Stimulated activated CD4-positive, alpha-beta T cell treated with anti-CD3 and anti-CD28 coated beads, TNF-alpha, amount 100 ng/mL, for 24 hours (primary cell): ENCODE measurements around the gene NFE2L1.
A peak's percentile ranks its signal among the peaks of the same experiment; 100 is the strongest.
"Not testable (repeated sequence)": the region's sequence is repeated elsewhere in the genome, so short reads cannot be mapped to it uniquely, and the experiment has no call there.

Experiments
- DNase-seq, 3 experiments: peaks; one replicate each; pipeline ENCODE4 v3.0.0-alpha.2; 2020; ENCODE audit warnings: low read depth in 3 of 3

NFE2L1 gene

DNA sequence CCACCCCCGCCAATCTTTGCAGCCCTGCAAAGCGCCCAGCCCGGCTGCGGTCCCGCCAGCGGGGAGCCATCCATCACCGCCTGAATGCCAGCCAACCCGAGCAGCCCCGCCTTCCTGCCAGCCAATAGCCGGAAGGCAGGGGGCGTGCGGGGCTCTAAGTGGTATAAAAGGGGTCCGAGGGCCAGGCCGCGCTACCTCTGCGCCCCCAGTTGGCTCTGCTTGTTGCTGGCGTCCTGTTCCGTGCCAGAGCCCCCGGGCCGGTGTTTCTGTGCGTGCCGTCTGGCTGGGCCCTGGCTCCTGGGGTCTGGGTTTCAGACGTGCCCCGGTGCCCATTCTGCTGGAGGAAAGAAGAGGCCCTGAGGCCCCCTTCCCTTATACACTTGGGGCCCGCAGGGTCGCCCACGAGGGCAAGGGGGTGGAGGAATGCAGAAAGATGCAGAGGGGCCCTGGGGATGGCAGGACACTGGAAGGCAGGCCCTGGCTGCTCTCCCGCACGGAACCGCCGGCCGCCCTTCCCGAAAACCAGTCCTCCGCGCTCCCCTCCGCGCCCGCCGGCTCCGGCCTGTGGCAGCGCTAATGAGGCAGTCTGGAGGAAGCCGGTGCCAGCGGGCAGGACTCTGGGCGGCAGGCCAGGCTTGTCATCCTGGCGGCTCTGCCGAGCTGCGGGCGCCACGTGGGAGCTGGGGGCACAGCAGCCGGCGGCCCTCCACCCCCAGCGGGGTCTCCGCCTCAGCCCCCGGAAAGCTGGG lies 24.6 kb upstream of the NFE2L1 start:
- no peak for DNase-seq

DNA sequence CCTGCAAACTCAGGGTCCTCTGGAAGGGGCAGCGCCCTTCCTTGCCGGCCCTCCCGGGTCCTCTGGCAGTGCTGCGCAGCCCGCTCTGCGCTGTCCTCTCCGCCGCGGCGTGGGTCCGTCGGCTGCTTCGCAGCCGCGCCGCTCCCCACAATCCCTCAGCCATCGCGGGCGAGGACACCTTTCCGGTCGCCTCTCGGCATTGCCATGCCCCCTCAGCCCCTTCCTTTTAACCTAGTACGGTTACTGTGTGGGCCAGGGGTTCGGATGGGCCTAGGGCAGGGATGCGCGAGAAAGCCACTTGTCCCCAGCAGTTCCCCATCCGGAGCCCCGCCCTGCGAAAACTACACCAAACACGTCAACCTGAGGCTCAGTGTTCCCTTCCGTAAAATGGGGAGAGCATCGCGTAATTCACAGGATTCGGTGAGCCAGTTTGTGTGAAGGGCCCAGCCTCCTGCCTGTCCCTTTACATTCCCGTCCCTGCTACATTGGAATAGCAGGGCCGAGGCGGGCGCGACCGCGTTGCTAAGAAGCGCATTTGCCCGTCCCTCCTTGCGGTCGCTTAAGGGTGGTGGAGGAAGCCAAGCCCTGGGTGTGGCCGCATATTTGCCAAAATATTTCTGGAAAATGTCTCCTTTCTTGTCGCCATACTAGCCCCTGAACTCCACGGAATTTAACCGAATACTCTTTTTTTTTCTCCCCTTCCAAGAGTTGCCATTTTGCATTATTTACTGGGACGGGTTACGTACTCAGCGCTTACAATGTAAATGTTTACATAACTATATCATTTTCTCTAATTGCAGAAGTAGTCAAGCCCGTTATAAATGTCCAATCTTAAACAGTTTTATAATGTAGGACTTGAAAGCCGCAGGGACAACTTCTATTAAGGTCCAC lies 23.8 kb upstream of the NFE2L1 start:
- no peak for DNase-seq

DNA sequence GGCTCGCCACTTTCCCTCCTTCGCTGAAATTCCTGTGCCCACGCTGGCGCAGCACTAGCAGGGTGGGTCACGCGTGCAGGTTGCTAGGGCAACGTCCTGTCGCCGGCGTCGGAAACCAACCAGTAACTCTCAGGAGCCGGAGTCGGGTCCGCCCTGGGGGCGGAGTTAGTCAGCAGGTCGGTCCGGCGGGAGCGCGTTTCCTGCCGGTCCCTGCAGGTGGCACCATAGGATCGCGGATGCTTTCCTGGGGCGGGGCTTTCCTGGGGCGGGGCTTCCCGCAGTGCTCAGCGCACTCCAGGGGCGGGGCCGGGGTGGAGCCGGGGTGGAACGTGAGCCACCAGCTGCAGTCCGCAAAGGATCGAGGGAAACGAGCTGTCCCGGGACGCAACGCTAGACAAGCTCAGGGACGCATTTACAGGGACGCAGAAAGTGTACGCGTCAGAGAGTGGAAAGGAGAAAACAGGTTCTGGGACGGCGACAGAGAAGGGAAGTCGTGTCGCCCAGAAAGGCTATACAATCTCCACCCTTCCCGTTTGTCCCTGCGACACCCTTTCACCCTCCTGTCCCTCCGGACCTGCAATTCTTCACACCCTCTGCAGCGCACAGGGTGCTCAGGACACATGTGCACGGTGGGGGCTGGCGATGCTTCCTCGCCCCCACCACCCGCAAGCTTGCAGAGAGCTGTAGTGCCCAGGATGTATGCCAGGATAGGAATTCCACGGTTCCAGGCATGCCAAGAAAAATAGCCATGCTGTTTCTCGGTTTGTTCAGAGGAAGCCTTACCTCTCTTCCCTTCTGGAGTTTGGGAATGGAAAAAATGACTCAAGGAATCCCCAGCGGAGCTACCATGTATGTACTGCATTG lies 22.9 kb upstream of the NFE2L1 start:
- DNase-seq, result peak; percentile 95 to 97 (median 95)

DNA sequence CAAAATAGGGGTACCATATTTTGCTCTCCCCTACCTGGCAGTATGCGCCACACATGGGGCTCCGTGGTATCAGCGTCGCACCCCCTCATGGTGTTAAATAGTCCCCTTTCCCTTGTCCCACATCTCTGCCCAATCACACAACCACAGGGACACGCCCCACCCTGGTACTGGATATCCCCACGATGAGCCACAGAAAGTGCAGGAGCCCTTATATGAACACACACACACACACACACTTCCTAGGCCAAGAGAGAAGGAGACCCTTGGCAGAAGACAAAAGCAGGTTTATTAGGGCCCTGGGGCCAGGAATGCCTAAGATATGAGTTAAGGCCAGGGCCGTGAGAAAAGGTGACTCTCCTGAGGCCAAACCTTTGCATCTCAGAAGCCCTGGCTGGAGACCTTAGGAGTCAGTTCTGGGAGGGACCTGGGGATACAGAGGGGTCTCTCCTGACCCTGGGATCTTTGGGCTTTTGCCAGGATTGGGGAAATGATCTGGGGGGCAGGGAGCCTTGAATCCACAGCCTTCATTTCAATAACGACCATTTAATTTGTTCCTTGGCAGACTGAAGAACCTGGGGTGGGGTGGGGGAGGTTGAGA lies 22.2 kb upstream of the NFE2L1 start:
- no peak for DNase-seq

DNA sequence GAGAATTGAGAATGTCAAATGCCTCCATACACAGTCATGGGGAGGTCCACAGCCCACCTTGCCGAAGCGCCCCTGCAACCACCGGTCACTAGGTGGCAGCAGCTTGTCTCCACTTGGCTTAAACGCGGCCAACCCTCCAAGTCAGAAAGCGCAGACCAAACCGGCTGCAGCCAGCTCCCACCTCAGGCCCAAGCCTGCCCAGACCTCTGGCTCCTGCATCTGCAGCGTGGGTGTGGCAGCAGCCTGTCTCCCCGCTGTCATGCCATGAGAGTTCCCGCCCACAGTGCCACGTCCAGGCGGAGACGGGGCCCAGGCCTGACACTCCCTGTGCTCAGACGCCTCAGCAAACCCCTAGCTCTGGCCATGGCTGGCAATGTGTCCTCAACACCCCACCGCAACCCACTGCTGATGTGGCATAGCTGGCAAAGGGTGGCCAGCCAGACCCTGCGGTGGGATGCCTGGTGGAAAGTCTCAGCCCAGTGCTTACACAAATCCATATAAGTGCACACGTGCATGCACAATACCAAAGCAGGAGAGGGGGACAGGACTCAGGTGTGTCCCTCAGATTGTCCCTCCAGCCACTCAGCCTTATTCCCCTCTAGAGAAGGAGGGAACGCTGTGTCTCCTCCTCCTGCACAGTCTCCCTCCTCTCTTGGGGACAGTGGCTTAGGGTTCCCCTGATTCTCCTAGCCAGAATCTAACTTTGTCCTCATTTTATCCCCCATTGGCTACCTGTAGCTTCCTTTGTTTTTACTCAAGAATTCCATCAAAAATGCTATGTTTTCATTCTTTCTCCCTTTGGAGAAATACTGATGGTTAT lies 21.4 kb upstream of the NFE2L1 start:
- DNase-seq, result peak in 2 of 3 experiments; percentile 57 to 72

DNA sequence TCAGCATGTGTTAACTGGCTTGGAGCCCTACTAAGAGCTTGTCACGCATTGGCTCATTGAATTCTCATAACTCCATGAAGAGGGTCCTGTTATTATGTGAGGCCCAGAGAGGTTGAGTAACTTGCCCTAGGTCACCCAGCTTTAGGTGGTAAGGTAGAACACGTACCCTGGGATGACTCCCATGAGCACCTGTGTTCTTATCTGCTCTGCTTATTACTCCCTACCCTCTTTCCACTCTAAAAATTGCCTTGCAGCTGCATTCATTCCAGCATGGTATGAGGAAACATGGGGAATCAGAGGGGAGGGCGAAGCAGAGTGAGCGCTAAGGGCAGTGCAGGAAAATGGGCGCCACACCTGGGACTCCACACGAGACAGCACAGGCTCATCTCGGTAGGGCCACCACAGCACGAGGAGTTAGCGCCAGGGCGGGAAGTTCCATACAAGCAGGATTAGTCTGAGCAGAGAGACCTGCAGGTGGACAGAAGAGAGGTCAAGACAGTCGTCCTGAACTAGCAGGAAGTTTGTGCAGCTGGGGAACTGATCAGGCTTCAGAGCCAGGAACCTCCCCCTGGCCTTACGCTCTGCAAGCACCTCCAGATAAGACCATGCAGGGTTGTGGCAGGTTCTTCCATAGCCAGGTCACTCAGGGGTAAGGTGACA lies 20.7 kb upstream of the NFE2L1 start:
- no peak for DNase-seq

DNA sequence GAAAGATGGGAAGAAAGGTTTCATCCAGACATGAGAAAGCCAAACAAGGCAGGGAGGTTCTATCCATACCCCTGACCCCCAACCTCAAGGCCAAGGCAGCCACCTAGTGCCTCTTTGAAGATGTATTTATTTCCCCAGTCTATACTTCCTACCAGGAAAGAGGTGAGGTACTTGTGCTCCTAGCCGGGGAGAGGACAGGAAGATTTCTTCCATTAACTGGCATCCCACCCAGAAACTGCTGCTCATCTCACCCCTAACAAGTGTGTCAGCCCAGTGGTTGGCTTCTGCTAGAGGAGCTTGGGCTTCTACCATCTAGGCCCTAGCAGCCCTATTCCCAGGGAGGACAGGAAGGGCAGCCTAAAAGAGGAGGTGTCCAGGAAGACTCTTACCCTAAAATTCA lies 19.4 kb upstream of the NFE2L1 start:
- DNase-seq, result no peak

DNA sequence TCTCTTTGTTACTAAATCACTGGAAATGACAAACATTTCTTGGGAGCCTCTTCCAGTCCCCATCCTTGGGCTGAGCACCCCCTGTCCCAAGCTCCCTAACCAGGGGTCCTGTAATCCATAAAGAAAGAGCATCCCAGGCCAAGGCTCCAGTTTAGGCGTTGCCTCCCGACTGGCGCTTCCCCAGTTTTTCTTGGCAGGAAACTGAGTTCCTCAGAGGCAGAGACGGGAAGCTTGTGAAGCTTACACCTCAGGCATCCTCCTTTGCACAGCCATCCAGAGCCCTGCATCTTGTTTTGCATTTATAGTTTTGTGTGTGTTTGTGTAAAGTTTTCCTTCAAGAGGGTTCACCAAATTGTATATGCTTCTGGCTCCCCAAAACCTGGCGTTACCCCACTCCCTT lies 17.6 kb upstream of the NFE2L1 start:
- no peak for DNase-seq

DNA sequence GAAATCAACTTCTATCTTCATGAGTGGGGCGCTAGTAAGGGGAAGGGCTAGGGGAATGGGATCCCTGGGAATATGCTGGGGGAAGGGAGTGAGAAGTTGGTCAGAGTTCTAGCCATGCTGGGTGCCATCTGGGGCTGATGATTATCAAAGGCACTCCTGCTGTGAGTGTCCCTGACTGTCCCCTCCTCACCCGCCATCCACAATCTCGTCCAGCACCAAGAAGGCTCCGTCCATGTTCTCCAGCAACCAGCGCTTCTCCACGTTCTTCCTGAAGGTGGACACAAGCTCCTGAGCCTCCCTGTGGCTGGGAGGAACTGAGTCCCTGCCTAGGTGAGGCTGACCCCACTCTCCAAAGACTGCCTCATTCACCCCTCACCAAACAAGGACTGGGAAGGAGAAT lies 16.2 kb upstream of the NFE2L1 start:
- DNase-seq, result no peak

DNA sequence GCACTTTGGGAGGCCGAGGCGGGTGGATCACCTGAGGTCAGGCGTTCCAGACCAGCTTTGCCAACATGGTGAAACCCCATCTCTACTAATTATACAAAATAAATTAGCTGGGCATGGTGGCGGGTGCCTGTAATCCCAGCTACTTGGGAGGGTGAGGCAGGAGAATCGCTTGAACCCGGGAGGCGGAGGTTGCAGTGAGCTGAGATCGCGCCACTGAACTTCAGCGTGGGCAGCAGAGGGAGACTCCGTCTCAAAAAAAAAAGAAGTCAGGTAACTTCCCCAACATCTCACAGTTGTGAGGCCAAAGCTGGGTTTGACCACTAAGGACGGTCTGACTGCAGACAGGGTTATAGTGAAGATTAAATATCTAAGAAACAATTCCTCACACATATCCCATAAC lies 13.4 kb upstream of the NFE2L1 start:
- DNase-seq, result not testable (repeated sequence)

DNA sequence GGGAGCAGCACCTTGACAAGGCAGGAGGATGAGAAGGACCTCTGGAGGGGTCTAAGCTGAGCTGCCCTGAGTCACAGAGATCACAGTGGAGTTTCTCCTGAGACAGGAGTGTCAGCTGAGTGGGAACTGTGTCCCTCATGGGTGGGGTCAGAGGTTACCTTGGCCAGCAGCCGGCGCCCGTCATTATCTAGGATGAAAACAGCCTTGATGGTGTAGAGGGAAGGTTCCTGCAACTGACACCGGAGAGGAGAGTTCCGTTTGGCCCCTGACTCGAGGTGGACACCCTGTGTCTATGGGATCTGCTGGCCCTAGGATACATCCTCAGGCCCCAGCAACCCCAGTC lies 11.5 kb upstream of the NFE2L1 start:
- DNase-seq, result no peak

DNA sequence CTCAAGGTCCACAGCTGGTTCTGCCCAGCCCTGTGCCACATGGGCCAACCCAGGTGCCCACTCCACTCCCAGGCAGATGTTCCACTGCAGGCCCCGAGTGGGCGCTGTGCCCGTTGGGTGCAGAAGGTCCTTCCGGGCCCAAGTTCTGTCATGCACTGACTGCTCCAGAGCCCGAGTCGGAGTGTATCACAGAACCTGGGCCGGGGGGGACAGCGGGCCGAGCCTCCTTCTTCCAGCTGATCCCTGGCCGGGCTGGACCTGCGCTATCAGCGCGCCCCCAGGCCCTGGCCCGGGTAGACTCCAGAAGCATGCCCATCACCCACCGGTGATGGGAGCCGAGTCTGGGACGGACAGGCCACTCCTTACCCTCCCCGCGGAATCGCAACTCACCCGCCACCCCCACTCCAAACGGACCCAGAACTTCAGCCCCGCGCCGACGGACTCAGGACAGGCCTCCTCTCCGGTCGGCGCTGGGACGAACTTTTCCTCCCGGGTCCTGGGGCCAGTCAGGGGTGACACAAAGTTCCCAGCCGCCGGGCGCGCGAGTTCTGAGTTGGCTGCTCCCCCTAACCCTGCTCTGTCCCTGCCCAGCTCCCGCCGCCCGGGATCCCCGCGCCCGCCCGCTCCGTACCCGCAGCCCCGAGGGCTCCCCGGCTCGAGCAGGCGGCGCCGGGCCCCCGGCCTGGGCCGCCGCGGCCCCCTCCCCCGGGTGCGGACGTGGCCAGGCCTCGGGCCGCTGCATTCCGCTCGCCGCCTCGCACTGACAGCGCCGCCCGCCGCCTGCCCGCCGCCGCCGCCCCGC lies 10.9 kb upstream of the NFE2L1 start, which contains the start of gene COPZ2:
COPZ2 (minus strand) TSS at position 762 of the 802 bp plus-strand sequence; CDS start at position 742, 20 bp downstream.
- peak in 1 of 3 experiments; percentile 56 for DNase-seq

DNA sequence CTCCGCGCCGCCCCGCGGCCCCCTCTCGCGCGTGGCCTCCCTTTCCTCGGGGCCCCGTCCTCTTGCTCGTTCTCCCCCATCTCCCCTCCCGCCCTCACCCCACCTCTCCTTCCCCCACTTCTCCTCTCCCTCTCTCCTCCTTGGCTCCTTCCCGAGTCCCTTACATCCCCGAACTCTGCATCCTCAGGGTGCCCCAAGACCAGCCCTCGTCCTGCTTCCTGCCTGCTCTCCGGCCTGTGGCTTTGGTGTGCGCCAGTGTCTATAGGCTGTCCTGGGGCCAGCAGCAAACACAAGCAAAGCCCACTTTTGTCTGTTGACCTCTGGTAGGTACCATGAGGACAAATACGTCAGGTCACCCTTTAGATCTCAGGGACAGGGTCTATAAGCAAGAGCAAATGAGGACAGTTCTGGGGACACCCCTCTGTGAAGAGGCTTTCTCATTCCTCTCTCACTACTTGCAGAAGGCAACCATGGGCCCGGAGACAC lies 10.3 kb upstream of the NFE2L1 start:
- DNase-seq, result no peak

DNA sequence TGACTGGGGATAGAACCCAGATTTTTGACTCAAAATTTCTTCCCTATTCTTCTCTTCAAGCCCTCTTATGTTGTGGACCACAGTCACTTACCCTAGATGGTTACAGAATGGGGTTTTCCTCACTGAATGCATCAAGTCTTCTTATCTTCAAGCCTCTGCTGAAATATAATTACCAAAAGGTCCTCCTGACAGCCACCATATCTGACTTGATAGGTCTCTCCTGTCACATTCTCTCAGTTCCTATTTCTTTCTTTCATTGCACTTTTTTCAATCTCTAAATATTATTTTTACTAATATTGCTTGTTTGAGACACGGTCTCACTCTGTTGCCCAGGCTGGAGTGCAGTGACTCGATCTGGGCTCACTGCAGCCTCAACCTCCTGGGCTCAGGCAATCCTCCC lies 9.5 kb upstream of the NFE2L1 start:
- DNase-seq, result no peak

DNA sequence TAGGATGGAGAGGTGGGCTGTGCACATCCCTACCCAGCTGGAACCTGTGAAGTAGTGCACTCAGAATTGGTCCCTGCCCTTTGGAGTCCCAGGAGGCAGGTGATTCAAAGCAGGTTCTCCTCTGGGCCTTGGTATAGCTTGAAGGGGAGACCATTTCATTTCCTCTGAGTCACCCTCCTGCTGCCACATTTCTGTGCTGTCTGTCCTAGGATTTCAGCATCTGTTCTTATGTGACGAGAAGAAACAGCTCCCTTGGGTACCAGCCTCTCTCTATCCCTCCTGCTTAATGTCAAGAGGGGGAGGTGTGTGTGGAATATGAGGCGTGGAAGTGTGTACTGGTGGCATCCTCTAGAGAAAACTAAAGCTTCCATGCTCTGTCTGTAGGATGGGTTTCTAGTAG lies 5.0 kb upstream of the NFE2L1 start:
- no peak for DNase-seq

DNA sequence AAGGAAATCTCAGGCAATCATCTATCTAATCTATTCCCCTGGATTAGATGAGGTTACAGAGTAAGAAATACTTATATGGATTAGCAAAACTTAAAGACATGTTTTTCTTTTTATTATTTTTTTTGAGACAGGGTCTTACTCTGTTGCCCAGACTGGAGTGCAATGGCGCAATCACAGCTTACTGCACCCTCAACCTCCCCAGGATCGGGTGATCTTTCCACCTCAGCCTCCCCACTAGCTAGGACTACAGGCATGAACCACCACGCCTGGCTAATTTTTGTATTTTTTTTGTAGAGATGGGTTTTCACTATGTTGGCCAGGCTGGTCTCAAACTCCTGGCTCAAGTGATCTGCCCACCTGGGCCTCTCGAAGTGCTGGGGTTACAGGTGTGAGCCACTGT lies 3.3 kb upstream of the NFE2L1 start:
- DNase-seq, result no peak

DNA sequence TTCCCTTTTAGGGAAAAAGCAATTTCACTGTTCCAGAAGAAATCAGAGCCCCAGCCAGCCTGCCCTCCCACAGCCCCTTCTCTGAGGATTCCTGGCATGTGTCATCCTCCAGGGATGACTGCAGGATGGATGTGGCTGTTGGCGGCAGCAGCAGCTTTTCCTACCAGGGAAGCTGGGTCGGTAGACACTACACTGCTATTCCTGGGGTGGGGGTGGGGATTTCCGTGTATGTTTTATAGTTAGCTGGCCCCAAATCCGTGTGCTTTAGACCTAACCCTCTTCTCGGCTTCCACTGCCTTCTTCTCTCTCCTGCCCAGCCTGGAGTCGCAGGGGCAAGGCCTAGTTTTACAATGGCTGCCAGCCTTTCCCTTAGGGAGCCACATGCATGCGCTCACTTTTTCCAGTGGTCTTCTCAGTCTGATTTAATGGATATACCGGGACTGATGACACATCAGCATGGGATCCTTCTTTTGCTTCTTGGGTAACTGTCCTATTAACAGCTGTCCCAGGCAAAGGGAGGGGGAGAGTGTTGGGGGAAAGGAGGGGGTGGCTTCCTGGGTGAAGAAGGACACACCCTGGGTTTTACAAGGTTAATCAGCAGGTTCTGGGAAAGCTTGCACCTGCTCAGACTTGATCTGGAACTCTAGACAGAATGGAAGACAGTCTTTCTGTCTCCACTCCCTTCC lies 2.7 kb upstream of the NFE2L1 start:
- DNase-seq, result no peak

DNA sequence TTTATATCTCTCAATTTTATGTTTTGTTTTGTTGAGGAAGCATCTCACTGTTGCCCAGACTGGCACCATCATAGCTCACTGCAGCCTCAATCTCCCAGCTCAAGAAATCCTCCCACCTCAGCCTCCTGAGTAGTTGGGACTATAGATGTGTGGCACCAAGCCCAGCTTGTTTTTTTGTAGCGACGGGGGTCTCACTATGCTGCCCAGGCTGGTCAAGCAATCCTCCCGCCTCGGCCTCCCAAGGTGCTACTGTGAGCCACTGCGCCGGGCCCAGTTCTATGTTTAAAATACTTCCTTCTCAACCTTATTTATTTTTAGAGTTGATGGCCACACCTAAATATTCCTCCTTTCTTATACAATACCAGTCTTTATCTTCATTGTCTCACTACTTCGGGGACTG lies 1.9 kb upstream of the NFE2L1 start:
- no peak for DNase-seq
